RWPE2 (cell line): ENCODE data around the gene NOVA1.

ENCODE experiments used
- ATAC-seq: fragments of 200-7000 bp; cut with Tn5 transposase; 3 replicates; pipeline ENCODE4 v1.9.1; 2021; ENCODE audit warnings: low read depth
- DNase-seq: peaks from one replicate; pipeline ENCODE4 v3.0.0-alpha.2; 2020; ENCODE audit warnings: low spot score
- H3K27ac ChIP-seq: fragments of 450-650 bp; 2 replicates; pipeline ENCODE4 v1.5.1; 2017; ENCODE audit warnings: mild to moderate bottlenecking; ENCODE audit not compliant: poor library complexity, severe bottlenecking
- H3K27me3 ChIP-seq: fragments of 250-450 bp; sonication (Bioruptor Pico); 2 replicates; pipeline ENCODE4 v1.5.1; 2021; ENCODE audit warnings: mild to moderate bottlenecking, moderate library complexity; ENCODE audit not compliant: insufficient read depth, poor library complexity, severe bottlenecking
- H3K36me3 ChIP-seq: fragments of 250-450 bp; sonication (Bioruptor Pico); 2 replicates; pipeline ENCODE4 v1.5.1; 2020; ENCODE audit warnings: low read depth, mild to moderate bottlenecking, moderate library complexity
- H3K4me1 ChIP-seq: fragments of 250-450 bp; sonication (Bioruptor Pico); 2 replicates; pipeline ENCODE4 v1.5.1; 2021; ENCODE audit warnings: mild to moderate bottlenecking, moderate library complexity; ENCODE audit not compliant: insufficient read depth, poor library complexity, severe bottlenecking
- H3K4me3 ChIP-seq: fragments of 250-450 bp; sonication (Bioruptor Pico); 2 replicates; pipeline ENCODE4 v1.5.1; 2021; ENCODE audit warnings: mild to moderate bottlenecking, moderate library complexity; ENCODE audit not compliant: severe bottlenecking
- H3K9me3 ChIP-seq: fragments of 250-450 bp; sonication (Bioruptor Pico); 2 replicates; pipeline ENCODE4 v1.5.1; 2021; ENCODE audit warnings: mild to moderate bottlenecking, moderate library complexity; ENCODE audit not compliant: severe bottlenecking
- TF ChIP-seq, protein P1 (sequence below): fragments of 450-650 bp; IDR thresholded peaks from one replicate; pipeline ENCODE4 v1.5.1; 2017; ENCODE audit warnings: mild to moderate bottlenecking, moderate library complexity; ENCODE audit not compliant: poor library complexity, severe bottlenecking

Gene NOVA1

DNA sequence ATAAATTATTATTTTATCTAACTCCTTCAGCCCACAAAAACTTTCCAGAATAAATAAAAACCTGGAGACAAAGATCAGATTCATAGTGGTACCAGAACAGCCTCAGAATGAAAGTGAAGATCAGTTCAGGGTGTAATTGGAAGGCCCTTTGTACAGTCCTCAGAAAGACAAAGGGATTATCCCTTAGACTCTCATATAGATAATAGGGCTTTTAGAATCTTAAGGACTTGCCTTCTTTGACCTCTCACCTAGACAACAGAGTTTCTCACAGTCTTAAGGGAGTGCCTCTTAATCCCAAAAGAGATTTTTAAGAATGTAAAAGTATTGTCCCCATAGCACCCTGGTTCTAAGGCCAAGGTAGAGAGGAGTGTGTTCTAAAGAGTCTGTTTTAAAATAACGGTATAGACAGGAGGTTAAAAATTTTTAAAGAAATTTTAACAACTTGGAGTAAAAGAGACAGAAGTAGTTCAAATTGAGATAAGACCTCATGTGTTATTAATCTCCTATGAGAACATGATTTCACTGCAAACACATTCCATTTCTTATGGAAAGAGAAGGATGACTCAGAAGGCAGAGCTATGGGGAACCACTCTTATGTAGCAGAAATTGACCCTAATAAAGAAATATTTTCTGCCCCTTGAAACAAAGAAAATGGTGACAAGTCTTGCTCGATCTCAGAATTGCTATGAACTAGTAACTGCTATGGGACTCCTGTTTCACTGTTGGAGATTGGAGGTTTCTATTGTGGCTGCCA lies 24.2 kb upstream of the NOVA1 start:
- TF ChIP-seq, protein P1, sequence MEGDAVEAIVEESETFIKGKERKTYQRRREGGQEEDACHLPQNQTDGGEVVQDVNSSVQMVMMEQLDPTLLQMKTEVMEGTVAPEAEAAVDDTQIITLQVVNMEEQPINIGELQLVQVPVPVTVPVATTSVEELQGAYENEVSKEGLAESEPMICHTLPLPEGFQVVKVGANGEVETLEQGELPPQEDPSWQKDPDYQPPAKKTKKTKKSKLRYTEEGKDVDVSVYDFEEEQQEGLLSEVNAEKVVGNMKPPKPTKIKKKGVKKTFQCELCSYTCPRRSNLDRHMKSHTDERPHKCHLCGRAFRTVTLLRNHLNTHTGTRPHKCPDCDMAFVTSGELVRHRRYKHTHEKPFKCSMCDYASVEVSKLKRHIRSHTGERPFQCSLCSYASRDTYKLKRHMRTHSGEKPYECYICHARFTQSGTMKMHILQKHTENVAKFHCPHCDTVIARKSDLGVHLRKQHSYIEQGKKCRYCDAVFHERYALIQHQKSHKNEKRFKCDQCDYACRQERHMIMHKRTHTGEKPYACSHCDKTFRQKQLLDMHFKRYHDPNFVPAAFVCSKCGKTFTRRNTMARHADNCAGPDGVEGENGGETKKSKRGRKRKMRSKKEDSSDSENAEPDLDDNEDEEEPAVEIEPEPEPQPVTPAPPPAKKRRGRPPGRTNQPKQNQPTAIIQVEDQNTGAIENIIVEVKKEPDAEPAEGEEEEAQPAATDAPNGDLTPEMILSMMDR, result no peak
- Histone ChIP-seq H3K27me3 (peaks cover 7% of the 10 kb centered on the region), H3K27ac (no peak overlapping the region), H3K4me1 (no peaks in the 10 kb centered on the region), H3K4me3 (no peak overlapping the region), H3K36me3 (no peaks in the 10 kb centered on the region), H3K9me3 (no peaks in the 10 kb centered on the region)
- DNase-seq, result no peak
- no peak for ATAC-seq

DNA sequence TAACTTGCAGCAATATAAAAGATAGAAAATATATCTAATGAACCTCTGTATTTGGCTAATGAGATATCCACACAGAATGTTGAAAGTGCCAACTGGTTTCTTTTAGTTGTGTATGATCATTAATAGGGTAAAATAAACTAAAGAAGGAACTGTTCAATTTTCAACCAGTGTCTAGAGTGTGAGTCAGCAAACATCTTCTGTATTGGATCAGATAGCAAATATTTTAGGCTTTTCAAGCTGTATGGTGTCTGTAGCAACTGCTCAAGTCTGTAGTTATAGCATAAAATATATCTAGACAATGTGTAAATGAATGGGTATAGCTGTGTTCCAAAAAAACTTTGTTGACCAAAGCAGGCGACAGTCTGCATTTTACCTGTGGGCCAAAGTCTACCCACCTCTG lies 23.5 kb upstream of the NOVA1 start:
- ATAC-seq (no peak), DNase-seq (no peak)
- H3K27ac ChIP-seq, result no peak overlapping the region
- no peaks in the 10 kb centered on the region for H3K4me1 ChIP-seq
- no peaks in the 10 kb centered on the region for H3K36me3 ChIP-seq
- H3K9me3 ChIP-seq, result no peaks in the 10 kb centered on the region
- TF ChIP-seq, protein P1, result no peak
- H3K27me3 ChIP-seq, result peaks cover 7% of the 10 kb centered on the region
- no peak overlapping the region for H3K4me3 ChIP-seq

DNA sequence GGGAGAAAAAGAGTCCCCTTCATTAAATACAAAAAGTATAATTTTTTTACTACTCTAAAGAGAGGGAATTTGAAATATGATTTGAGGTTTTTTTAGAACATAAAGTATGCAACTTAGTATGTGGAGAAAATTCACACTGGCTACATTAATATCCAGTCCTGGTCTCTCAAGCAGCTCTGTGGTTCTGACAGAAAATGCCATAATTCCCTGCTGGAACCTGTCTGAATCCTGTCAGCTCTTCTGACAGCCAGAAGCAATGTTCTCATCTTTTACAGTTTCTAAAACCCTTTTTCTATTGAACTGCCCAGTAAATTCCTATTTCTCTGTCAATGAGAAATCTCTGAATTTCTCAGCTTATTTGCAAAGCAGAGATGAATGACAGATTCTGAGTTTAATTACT lies 13.4 kb upstream of the NOVA1 start:
- Histone ChIP-seq H3K27me3 (peaks cover 15% of the 10 kb centered on the region), H3K4me3 (no peak overlapping the region), H3K27ac (no peak overlapping the region), H3K9me3 (no peaks in the 10 kb centered on the region), H3K36me3 (no peaks in the 10 kb centered on the region), H3K4me1 (no peaks in the 10 kb centered on the region)
- ATAC-seq, result no peak
- no peak for DNase-seq
- TF ChIP-seq, protein P1, result no peak

DNA sequence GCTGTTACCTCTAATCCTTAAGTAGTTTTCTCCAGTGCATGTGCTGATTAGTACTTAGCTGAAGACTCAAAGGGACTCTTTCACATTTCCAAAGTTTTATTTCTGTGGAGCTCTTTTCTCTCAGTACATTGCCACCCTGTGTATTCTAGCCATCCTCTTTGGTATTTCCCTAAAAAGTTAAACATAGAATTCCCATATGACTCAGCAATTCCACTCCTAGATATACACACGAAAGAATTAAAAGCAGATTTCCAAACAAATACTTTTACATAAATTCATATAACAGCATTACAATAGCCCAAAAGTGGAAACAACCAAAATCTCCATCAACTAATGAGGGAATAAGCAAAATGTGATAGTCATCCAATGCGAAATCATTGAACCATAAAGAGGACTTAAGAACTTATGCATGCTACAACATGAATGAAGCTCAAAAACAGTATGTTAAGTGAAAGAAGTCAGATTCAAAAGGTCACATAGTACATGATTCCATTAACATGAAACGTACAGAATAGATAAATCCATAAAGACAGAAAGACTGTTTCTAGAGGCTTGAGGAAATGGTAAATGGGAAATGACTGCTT lies 9.0 kb upstream of the NOVA1 start:
- Histone ChIP-seq H3K36me3 (no peaks in the 10 kb centered on the region), H3K4me3 (no peak overlapping the region), H3K4me1 (peaks cover 4% of the 10 kb centered on the region), H3K27me3 (peaks cover 23% of the 10 kb centered on the region), H3K27ac (no peak overlapping the region), H3K9me3 (no peaks in the 10 kb centered on the region)
- ATAC-seq (no peak), DNase-seq (no peak)
- TF ChIP-seq, protein P1, result no peak

DNA sequence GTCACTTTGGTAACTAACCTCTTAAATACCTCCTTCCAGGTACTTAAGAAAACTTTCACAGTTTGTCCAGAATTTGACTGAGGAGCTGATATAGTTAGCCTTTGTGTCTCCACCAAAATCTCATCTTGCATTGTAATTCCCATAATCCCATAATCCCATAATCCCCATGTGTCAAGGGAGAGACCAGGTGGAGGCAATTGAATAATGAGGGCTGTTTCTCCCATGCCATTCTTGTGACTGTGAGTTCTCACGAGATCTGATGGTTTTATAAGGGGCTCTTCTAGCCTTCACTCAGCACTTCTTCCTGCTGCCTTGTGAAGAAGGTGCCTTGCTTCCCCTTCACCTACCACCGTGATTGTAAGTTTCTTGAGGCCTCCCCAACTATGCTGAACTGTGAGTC lies 7.8 kb upstream of the NOVA1 start:
- TF ChIP-seq, protein P1, result no peak
- peaks cover 29% of the 10 kb centered on the region for H3K27me3 ChIP-seq
- DNase-seq (no peak), ATAC-seq (no peak)
- H3K36me3 ChIP-seq, result no peaks in the 10 kb centered on the region
- no peak overlapping the region for H3K27ac ChIP-seq
- H3K4me1 ChIP-seq, result peaks cover 4% of the 10 kb centered on the region
- no peaks in the 10 kb centered on the region for H3K9me3 ChIP-seq
- H3K4me3 ChIP-seq, result no peak overlapping the region
